Measurements from ENCODE around the gene HTR3E. TPM values are rescaled to one million over a fixed set of nuclear protein-coding genes. Genes with fewer than 3 reads are reported as not detected.

The HTR3E gene

Small RNAs within 50 kb of the gene (small RNA-seq; reads per million reads assigned to genes)
- gene RF00019 = not detected
